Epithelial cell of proximal tubule (primary cell): Measurements from ENCODE around the gene SUGP1. TPM values are rescaled to one million over a fixed set of nuclear protein-coding genes. Genes with fewer than 3 reads are reported as not detected.

Experiments
- DNase-seq: peaks from one replicate; pipeline ENCODE4 v3.0.0-alpha.2; 2011; ENCODE audit warnings: low read depth
- H3K4me3 ChIP-seq: 2 replicates; pipeline ENCODE4 v1.5.1; 2011; ENCODE audit warnings: low read depth, mild to moderate bottlenecking, low read length
- total RNA-seq: library from RNA; depleted of rRNA; stranded (reverse); fragments of >200 nt; gene quantifications from 2 replicates; pipeline ENCODE4 v1.2.3, GENCODE V29; 2015
- TF ChIP-seq, protein P1 (sequence below): conservative IDR thresholded peaks from 2 replicates; pipeline ENCODE4 v1.5.1; 2012; ENCODE audit warnings: low read depth, mild to moderate bottlenecking, low read length

The SUGP1 gene
- total RNA-seq, 1 donor from 2014 or later = 32.2 TPM

DNA sequence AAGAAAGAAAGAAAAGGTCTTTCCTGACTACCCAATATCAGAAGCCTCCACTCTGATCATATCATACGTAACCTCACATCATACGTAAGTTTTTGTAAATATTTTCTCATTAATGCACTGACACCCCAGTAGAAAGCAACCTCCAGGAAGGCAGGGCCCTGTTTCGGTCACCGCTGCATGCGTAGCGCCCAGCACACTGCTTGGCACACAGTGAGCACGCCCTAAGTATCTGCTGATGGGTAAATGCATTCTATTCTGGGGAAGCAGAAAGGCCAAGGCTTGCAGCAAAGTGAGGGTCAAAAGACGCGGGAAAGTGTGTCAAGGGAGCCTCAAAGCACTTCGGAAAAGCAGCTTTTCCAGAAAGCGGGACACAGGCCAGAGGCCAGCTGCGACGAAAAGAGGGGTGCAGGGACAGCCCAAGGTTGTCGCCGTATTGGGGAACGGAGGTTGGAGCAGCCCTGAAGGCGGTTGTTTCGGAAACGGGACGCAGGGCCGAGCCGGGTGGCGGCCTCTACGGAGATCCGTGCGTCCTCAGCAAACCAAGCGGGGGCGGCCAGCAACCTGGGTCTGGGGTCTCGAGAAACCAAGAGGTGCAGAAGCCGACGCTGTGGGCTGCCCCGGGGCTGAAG is 463 bp downstream of the SUGP1 start:
- DNase-seq = no peak
- peak overlapping the region; percentile 93 for H3K4me3 ChIP-seq
- TF ChIP-seq, protein P1, sequence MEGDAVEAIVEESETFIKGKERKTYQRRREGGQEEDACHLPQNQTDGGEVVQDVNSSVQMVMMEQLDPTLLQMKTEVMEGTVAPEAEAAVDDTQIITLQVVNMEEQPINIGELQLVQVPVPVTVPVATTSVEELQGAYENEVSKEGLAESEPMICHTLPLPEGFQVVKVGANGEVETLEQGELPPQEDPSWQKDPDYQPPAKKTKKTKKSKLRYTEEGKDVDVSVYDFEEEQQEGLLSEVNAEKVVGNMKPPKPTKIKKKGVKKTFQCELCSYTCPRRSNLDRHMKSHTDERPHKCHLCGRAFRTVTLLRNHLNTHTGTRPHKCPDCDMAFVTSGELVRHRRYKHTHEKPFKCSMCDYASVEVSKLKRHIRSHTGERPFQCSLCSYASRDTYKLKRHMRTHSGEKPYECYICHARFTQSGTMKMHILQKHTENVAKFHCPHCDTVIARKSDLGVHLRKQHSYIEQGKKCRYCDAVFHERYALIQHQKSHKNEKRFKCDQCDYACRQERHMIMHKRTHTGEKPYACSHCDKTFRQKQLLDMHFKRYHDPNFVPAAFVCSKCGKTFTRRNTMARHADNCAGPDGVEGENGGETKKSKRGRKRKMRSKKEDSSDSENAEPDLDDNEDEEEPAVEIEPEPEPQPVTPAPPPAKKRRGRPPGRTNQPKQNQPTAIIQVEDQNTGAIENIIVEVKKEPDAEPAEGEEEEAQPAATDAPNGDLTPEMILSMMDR = no peak

DNA sequence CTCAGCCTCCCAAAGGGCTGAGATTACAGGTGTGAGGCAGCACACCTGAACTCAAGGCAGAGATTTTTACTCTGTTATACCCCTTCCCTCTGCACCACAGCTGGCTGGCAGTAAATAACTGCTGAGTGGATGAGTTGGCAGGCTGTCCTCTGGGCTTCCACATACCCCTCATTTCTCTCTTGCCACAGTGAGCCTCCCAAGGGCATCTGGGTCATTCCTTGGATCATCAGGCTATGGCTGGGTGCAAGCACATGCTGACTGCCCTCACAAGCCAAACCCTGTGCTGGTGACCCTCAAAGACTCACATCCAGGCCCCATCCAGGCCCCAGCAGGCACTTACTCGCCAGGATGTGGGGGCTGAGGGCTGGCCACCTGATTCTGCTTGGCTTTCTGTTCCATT is 4.2 kb downstream of the SUGP1 start:
- H3K4me3 ChIP-seq = no peak overlapping the region
- TF ChIP-seq, protein P1 = no peak
- no peak for DNase-seq

DNA sequence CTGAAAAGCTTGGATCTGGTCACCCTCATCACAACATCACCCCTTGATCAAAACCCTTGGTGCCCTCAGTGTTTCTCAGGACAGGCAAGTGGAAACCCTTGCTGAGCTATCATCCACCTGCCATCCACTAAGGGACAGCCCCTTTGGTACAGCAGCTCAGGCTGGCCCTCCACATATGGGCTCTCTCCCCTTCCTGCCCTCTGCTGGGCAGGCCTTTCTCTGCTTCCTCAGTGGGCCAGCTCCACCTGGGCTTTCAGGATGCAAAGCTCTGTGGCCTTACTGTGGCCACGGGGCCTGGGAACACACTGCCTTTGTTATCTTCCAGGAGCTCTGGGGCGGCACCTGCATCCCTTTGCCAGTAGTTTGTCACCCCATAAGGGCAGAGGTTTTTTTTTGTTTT is 4.9 kb downstream of the SUGP1 start:
- H3K4me3 ChIP-seq = no peak overlapping the region
- no peak for DNase-seq
- TF ChIP-seq, protein P1 = peak; percentile 20

DNA sequence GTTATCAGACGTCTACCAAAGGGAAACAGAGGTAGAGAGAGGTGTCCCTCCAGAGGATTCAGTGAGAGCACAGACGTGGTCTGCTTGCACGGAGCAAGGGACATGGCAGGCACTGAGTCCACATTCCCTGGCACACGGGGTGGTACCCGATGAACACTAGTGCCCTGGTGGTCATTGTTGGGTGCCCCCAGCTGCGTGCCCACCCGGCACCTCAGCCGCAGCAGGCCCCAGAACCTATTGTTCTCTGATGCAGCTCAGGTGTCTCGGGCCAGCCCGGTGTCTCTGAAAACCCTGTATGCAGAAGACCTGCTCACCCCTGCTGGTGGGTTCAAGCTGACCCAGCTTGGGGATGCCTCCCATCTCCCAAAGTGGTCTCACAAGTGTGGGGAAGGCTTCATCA is 11.9 kb downstream of the SUGP1 start:
- TF ChIP-seq, protein P1 = no peak
- no peak for DNase-seq

DNA sequence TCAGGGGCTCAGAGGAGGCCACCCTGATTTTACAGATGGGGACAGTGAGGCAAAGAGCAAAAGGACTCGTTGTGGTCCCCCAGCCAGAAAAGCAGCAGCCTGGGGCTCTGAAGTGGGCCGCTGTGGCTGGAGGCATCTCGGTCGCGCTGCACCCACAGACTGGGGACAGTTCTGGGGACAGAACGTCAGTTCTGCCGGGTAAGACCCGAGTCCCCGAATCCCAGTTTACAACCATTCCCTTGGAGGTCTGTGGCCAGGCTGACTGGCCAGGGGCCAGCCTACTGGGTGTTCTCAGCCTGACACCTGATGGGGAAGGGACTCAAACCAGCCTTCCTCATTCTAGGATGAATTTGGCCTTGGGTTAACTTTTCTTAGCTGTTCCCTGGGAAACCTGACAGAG is 14.1 kb downstream of the SUGP1 start:
- TF ChIP-seq, protein P1 = no peak
- no peak overlapping the region for H3K4me3 ChIP-seq
- DNase-seq = no peak

More for the DNA sequence above, 11.9 kb downstream of the SUGP1 start:
- H3K4me3 ChIP-seq = no peak overlapping the region

DNA sequence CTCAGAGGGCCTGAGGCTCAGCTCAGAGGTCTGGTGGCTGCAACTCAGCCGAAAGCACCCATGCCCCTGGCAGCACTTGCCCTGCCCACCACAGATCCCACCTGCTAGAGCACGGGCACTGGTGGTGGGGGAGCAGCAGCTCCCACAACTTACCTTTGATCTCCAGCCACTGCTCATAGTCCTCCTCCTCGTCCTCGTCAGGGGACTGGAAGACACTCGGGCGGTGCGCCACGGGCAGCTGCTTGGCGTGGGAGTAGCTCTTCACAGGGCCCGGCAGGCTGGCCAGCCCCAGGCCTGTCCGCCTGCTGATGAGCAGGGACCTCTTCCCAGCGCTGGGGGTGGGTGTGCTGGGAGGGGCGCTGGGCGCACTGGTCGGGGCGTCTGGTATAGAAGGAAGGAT is 14.6 kb downstream of the SUGP1 start:
- TF ChIP-seq, protein P1 = no peak
- no peak for DNase-seq
- H3K4me3 ChIP-seq = no peak overlapping the region

DNA sequence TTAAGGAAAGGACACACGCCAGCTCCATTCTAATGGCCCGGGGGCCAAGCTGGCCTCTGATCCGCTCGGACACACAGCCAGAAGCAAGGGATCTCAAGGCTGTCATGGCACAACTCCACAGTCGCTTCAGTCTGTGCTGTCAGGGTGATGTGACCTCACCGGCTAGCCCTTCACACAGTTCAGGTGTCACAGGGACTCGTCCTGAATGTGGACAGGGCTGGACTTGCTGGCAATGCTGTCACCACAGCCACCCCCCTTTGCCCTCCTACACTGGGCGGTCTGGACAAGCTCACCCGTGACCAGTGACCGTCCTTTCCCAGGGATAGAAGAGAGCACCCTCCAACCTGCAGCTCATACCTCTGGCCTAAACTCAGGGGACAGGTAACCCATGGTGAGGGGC is 15.2 kb downstream of the SUGP1 start:
- TF ChIP-seq, protein P1 = no peak

More for the DNA sequence above, 15.2 kb downstream of the SUGP1 start:
- no peak for DNase-seq
- no peak overlapping the region for H3K4me3 ChIP-seq
